HG03196 (cell line): Measurements from ENCODE around the gene IGFALS.
A peak's percentile ranks its signal among the peaks of the same experiment; 100 is the strongest.

ENCODE experiments used
- ATAC-seq: cut with Tn5 transposase; IDR thresholded peaks from one replicate; pipeline ENCODE4 v1.9.1; 2021; ENCODE audit not compliant: unreplicated experiment

The IGFALS gene

GRCh38 chr16:1793578-1794220 lies at the start of gene IGFALS:
Gene IGFALS, minus strand, starts transcription at chr16:1793705. Its CDS starts 53 bp downstream, at chr16:1793652.
- ATAC-seq = no peak

GRCh38 chr16:1839554-1839953 lies 46.0 kb upstream of the IGFALS start:
- no peak for ATAC-seq

- ATAC-seq = no peak
Observed at GRCh38 chr16:1834096-1834495, 40.6 kb upstream of the IGFALS start.

- no peak for ATAC-seq
Observed at GRCh38 chr16:1832838-1833454, 39.4 kb upstream of the IGFALS start.

- ATAC-seq = no peak
Observed at GRCh38 chr16:1831186-1832075, 37.9 kb upstream of the IGFALS start.

GRCh38 chr16:1830213-1830612 lies 36.7 kb upstream of the IGFALS start:
- no peak for ATAC-seq

GRCh38 chr16:1828645-1829410 lies 35.3 kb upstream of the IGFALS start:
- ATAC-seq = no peak

- peak; percentile 76 for ATAC-seq
Observed at GRCh38 chr16:1826691-1827573, 33.4 kb upstream of the IGFALS start, which contains the start of the genes FAHD1 and HAGH. Gene FAHD1, plus strand, starts transcription at chr16:1827206. Its CDS starts 33 bp downstream, at chr16:1827239. Gene HAGH, minus strand, starts transcription at chr16:1826825. Its CDS starts 38 bp downstream, at chr16:1826787.

GRCh38 chr16:1825864-1826690 lies 32.6 kb upstream of the IGFALS start:
- ATAC-seq = peak; percentile 44

- ATAC-seq = no peak
Observed at GRCh38 chr16:1825381-1825863, 31.9 kb upstream of the IGFALS start.

- ATAC-seq = no peak
Observed at GRCh38 chr16:1823821-1824220, 30.3 kb upstream of the IGFALS start.

- ATAC-seq = no peak
Observed at GRCh38 chr16:1822801-1823200, 29.3 kb upstream of the IGFALS start.

GRCh38 chr16:1821861-1822611 lies 28.5 kb upstream of the IGFALS start:
- no peak for ATAC-seq

- ATAC-seq = no peak
Observed at GRCh38 chr16:1820946-1821290, 27.4 kb upstream of the IGFALS start.

- ATAC-seq = no peak
Observed at GRCh38 chr16:1820096-1820945, 26.8 kb upstream of the IGFALS start.

- ATAC-seq = no peak
Observed at GRCh38 chr16:1819611-1820010, 26.1 kb upstream of the IGFALS start.

GRCh38 chr16:1818873-1819525 lies 25.5 kb upstream of the IGFALS start:
- no peak for ATAC-seq
